Adipocyte (in vitro differentiated cells): ENCODE results near the gene AP2S1.
A peak's percentile ranks its signal among the peaks of the same experiment; 100 is the strongest.
"Not testable (repeated sequence)": the region's sequence is repeated elsewhere in the genome, so short reads cannot be mapped to it uniquely, and the experiment has no call there.

Experiments used
- DNase-seq: peaks from one replicate; pipeline ENCODE4 v3.0.0-alpha.2; 2015; ENCODE audit warnings: low read depth
- H3K27me3 ChIP-seq: replicated peaks from 2 replicates; pipeline ENCODE4 v1.7.0; 2013; ENCODE audit warnings: mild to moderate bottlenecking, low read length, moderate library complexity; ENCODE audit not compliant: control insufficient read depth, insufficient read depth
- H3K36me3 ChIP-seq: 2 replicates; pipeline ENCODE4 v1.7.0; 2013; ENCODE audit warnings: low read length, mild to moderate bottlenecking, moderate library complexity; ENCODE audit not compliant: control insufficient read depth, insufficient read depth, severe bottlenecking
- H3K4me1 ChIP-seq: 2 replicates; pipeline ENCODE4 v1.7.0; 2013; ENCODE audit warnings: mild to moderate bottlenecking, low read length, moderate library complexity; ENCODE audit not compliant: control insufficient read depth, insufficient read depth
- H3K4me3 ChIP-seq: 2 replicates; pipeline ENCODE4 v1.7.0; 2013; ENCODE audit warnings: mild to moderate bottlenecking, low read length, moderate library complexity
- H3K9ac ChIP-seq: 2 replicates; pipeline ENCODE4 v1.7.0; 2013; ENCODE audit warnings: mild to moderate bottlenecking, low read length, moderate library complexity
- H3K9me3 ChIP-seq: 2 replicates; pipeline ENCODE4 v1.7.0; 2013; ENCODE audit warnings: mild to moderate bottlenecking, low read length, moderate library complexity; ENCODE audit not compliant: control insufficient read depth

The AP2S1 gene

DNA sequence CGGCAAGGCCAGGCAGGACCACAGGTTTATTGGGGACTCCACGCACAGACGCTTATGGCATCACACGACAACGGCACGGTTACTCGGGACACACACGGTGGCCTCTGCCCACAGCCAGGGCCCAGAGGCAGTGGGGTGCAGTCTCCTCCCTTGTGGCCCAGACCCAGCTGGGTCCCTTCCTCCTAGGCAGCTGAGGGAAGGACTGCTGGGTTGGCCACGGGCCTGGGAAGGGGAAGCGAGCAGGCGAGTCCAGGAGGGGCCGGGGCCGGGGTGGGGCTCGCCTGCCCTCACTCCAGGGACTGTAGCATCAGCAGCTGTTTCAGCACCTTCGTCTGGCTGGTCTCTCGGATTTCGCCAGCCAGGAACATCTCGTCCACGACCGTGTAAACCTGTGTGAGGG is 12.5 kb downstream of the AP2S1 start:
- Histone ChIP-seq H3K9me3 (no peaks in the 10 kb centered on the region), H3K4me1 (peaks cover 14% of the 10 kb centered on the region), H3K4me3 (no peak overlapping the region), H3K36me3 (peaks cover 59% of the 10 kb centered on the region), H3K9ac (no peak overlapping the region), H3K27me3 (no peaks in the 10 kb centered on the region)
- no peak for DNase-seq

DNA sequence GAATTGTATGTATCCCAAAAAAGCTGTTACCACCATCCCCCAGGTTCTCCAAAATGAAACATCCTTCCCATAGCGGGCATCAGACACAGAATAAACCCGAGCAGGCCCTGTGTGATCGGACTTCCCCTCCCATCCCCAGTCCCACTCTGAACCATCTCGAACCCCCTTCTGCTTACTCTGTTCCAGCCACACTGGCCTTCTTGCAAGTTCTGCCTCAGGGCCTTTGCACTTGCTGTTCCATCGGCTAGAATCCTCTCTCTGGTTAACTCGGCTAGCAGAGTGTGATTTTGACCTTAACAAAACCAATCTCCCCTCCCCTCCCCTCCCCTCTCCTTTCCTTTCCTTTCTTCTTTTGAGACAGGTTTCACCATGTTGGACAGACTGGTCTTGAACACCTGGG is 15.7 kb downstream of the AP2S1 start:
- no peak overlapping the region for H3K9ac ChIP-seq
- no peaks in the 10 kb centered on the region for H3K9me3 ChIP-seq
- no peaks in the 10 kb centered on the region for H3K4me1 ChIP-seq
- DNase-seq: no peak
- no peak overlapping the region for H3K4me3 ChIP-seq
- no peaks in the 10 kb centered on the region for H3K27me3 ChIP-seq
- peaks cover 39% of the 10 kb centered on the region for H3K36me3 ChIP-seq

DNA sequence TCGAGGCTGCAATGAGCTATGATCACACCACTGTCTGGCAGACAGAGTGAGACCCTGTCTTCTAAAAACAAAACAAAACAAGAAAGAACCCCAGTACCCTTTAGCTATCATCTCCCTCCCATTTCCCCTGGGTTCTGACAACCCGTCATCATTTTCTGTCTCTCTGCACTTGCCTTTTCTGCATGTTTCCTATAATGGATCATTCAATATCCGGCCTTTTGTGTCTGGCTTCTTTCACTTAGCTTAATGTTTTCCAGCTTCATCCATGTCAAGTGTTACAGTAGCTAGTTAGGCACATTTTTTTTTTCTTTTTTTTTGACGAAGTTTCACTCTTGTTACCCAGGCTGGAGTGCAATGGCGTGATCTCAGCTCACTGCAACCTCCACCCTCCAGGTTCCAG is 16.5 kb downstream of the AP2S1 start:
- Histone ChIP-seq H3K9ac (no peak overlapping the region), H3K36me3 (peaks cover 31% of the 10 kb centered on the region), H3K4me1 (no peaks in the 10 kb centered on the region), H3K9me3 (no peaks in the 10 kb centered on the region), H3K4me3 (no peak overlapping the region), H3K27me3 (no peaks in the 10 kb centered on the region)
- no peak for DNase-seq

DNA sequence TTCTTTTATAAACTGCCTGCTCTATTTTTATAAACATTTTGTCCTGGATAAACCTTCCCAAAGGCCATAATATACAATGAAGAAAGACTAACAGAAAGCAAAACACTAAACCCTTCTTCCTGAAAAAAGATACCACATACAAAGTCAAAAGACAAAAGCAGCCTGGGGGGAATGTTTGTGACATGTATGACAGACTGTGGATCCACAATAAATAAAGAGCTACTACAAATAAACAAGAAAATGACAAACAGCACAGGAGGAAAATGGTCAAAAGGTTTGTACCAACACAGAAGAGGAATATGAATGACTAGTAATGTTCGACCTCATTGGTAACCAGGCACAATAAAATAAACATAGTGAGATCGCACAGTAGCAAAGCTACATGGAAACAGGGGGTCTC is 19.8 kb downstream of the AP2S1 start:
- H3K4me1 ChIP-seq: no peaks in the 10 kb centered on the region
- no peak overlapping the region for H3K9ac ChIP-seq
- no peak for DNase-seq
- H3K27me3 ChIP-seq: no peaks in the 10 kb centered on the region
- H3K4me3 ChIP-seq: no peak overlapping the region
- no peaks in the 10 kb centered on the region for H3K9me3 ChIP-seq
- H3K36me3 ChIP-seq: peaks cover 4% of the 10 kb centered on the region

DNA sequence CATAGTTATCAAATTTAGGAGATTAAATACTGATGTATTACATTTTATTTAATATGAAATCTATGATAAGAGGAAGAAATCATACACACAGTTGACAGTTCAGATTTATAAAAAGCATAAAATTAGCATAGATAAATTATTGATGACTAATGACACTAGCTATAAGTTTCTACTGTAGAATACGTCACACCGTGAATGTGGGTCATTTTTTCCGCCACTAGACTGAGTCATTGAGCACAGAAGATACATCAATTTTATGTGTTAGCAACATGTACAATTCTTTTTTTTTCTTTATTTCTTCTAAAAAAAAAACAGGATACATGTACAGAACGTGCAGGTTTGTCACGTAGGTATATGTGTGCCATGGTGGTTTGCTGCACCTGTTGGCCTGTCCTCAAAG is 22.2 kb downstream of the AP2S1 start:
- Histone ChIP-seq H3K36me3 (no peaks in the 10 kb centered on the region), H3K9ac (no peak overlapping the region), H3K9me3 (no peaks in the 10 kb centered on the region), H3K4me1 (no peaks in the 10 kb centered on the region), H3K4me3 (no peak overlapping the region), H3K27me3 (no peaks in the 10 kb centered on the region)
- DNase-seq: peak; percentile 29

DNA sequence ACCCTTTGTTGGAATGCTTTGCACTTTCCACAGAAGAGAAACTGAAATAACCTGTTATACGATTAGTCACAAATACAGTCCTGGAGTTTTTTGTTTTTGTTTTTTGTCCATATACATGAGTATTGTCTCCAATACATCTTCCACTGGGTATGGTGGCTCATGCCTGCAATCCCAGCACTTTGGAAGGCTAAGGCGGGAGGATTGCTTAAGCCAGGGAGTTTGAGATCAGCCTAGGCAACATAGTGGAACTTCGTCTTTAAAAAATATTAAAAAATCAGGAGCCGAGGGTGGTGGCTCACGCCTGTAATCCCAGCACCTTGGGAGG is 25.0 kb downstream of the AP2S1 start:
- no peaks in the 10 kb centered on the region for H3K27me3 ChIP-seq
- H3K4me1 ChIP-seq: no peaks in the 10 kb centered on the region
- H3K36me3 ChIP-seq: no peaks in the 10 kb centered on the region
- H3K9ac ChIP-seq: no peak overlapping the region
- DNase-seq: no peak
- no peaks in the 10 kb centered on the region for H3K9me3 ChIP-seq
- H3K4me3 ChIP-seq: no peak overlapping the region

GRCh38 chr19:46824890-46825730 is 25.5 kb downstream of the AP2S1 start:
- Histone ChIP-seq H3K27me3 (no peaks in the 10 kb centered on the region), H3K4me3 (no peak overlapping the region), H3K9me3 (no peaks in the 10 kb centered on the region), H3K4me1 (no peaks in the 10 kb centered on the region), H3K9ac (no peak overlapping the region), H3K36me3 (no peaks in the 10 kb centered on the region)
- DNase-seq: peak; percentile 45

- no peaks in the 10 kb centered on the region for H3K27me3 ChIP-seq
- H3K9ac ChIP-seq: no peak overlapping the region
- H3K36me3 ChIP-seq: no peaks in the 10 kb centered on the region
- no peak overlapping the region for H3K4me3 ChIP-seq
- no peak for DNase-seq
- no peaks in the 10 kb centered on the region for H3K4me1 ChIP-seq
- no peaks in the 10 kb centered on the region for H3K9me3 ChIP-seq
These were observed 27.6 kb downstream of the AP2S1 start for GRCh38 chr19:46823049-46823448.

- not testable (repeated sequence) for H3K36me3 ChIP-seq, H3K27me3 ChIP-seq, DNase-seq, H3K9ac ChIP-seq, H3K4me1 ChIP-seq, H3K9me3 ChIP-seq, H3K4me3 ChIP-seq
These were observed 28.2 kb downstream of the AP2S1 start for GRCh38 chr19:46822410-46822787.

GRCh38 chr19:46821512-46822409 is 28.9 kb downstream of the AP2S1 start:
- Histone ChIP-seq H3K9me3 (no peaks in the 10 kb centered on the region), H3K27me3 (no peaks in the 10 kb centered on the region)
- DNase-seq: no peak

DNA sequence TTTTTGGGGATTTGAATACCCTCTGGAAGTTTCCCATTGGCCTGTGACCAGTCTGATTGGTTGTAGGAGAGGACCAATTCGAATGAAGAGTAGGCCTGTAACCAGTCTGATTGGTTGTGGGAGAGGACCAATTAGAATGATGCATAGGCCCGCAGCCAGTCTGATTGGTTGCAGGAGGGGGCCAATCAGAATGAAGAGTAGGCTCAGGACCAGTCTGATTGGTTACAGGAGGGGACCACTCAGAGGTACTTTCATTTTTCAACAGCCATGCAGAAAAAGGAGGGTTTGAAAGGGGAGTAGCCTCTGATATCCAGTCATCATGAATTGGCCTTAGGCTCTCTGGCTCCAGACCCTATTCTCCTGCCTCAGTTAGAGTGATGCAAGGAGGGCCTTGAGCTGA is 31.8 kb downstream of the AP2S1 start:
- peak; percentile 24 for DNase-seq
- H3K4me1 ChIP-seq: peaks cover 3% of the 10 kb centered on the region
- no peaks in the 10 kb centered on the region for H3K9me3 ChIP-seq
- H3K4me3 ChIP-seq: no peak overlapping the region
- H3K9ac ChIP-seq: no peak overlapping the region
- H3K36me3 ChIP-seq: no peaks in the 10 kb centered on the region
- H3K27me3 ChIP-seq: no peaks in the 10 kb centered on the region

More at GRCh38 chr19:46821512-46822409, 28.9 kb downstream of the AP2S1 start:
- H3K9ac ChIP-seq: no peak overlapping the region
- H3K4me1 ChIP-seq: no peaks in the 10 kb centered on the region
- no peak overlapping the region for H3K4me3 ChIP-seq
- no peaks in the 10 kb centered on the region for H3K36me3 ChIP-seq
